AG09309 (cell line): Measurements from ENCODE around the gene CRTAC1.

ENCODE experiments used
- DNase-seq: peaks from one replicate; pipeline ENCODE4 v3.0.0-alpha.2; 2010; ENCODE audit warnings: low read depth
- H3K4me3 ChIP-seq: 2 replicates; pipeline ENCODE4 v1.5.1; 2011; ENCODE audit warnings: mild to moderate bottlenecking, low read depth, low read length, moderate library complexity; ENCODE audit not compliant: control insufficient read depth
- TF ChIP-seq, protein P1 (sequence below): IDR thresholded peaks from 2 replicates; pipeline ENCODE4 v1.5.1; 2011; ENCODE audit warnings: mild to moderate bottlenecking, low read depth, low read length, inconsistent platforms; ENCODE audit not compliant: insufficient read depth, control insufficient read depth; ENCODE audit errors: missing control alignments

The CRTAC1 gene

DNA sequence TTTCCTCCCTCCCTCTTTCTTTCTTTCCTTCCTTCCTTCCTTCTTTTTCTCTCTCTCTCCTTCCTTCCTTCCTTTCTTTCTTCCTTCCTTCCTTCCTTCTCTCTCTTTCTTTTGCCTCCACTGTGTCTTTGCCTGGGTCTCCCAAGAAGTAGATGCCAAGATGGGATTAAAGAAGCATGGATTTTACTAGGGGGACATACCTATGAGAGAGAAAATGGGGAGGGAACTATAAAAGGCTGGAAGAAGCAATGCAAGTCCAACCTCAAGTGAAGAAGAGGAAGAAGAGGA lies 33.3 kb upstream of the CRTAC1 start:
- no peak for DNase-seq
- no peak overlapping the region for H3K4me3 ChIP-seq
- TF ChIP-seq, protein P1, sequence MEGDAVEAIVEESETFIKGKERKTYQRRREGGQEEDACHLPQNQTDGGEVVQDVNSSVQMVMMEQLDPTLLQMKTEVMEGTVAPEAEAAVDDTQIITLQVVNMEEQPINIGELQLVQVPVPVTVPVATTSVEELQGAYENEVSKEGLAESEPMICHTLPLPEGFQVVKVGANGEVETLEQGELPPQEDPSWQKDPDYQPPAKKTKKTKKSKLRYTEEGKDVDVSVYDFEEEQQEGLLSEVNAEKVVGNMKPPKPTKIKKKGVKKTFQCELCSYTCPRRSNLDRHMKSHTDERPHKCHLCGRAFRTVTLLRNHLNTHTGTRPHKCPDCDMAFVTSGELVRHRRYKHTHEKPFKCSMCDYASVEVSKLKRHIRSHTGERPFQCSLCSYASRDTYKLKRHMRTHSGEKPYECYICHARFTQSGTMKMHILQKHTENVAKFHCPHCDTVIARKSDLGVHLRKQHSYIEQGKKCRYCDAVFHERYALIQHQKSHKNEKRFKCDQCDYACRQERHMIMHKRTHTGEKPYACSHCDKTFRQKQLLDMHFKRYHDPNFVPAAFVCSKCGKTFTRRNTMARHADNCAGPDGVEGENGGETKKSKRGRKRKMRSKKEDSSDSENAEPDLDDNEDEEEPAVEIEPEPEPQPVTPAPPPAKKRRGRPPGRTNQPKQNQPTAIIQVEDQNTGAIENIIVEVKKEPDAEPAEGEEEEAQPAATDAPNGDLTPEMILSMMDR: no peak

- DNase-seq: no peak
- H3K4me3 ChIP-seq: no peak overlapping the region
- TF ChIP-seq, protein P1: no peak
Measured at GRCh38 chr10:98062424-98062823, 32.0 kb upstream of the CRTAC1 start.

- TF ChIP-seq, protein P1: no peak
- H3K4me3 ChIP-seq: no peak overlapping the region
- no peak for DNase-seq
Measured at GRCh38 chr10:98060079-98060478, 29.7 kb upstream of the CRTAC1 start.

GRCh38 chr10:98058295-98058694 lies 27.9 kb upstream of the CRTAC1 start:
- no peak for DNase-seq
- H3K4me3 ChIP-seq: no peak overlapping the region
- TF ChIP-seq, protein P1: no peak

GRCh38 chr10:98055841-98056516 lies 25.6 kb upstream of the CRTAC1 start:
- TF ChIP-seq, protein P1: no peak
- no peak overlapping the region for H3K4me3 ChIP-seq
- DNase-seq: no peak

- no peak for DNase-seq
- TF ChIP-seq, protein P1: no peak
- H3K4me3 ChIP-seq: no peak overlapping the region
Measured at GRCh38 chr10:98047009-98047741, 16.8 kb upstream of the CRTAC1 start.
